GM19023 (cell line): ENCODE data around the gene SLC16A12.
"Not testable (repeated sequence)": the region's sequence is repeated elsewhere in the genome, so short reads cannot be mapped to it uniquely, and the experiment has no call there.

Source experiments
- ATAC-seq: cut with Tn5 transposase; IDR thresholded peaks from one replicate; pipeline ENCODE4 v1.9.1; 2021; ENCODE audit warnings: mild to moderate bottlenecking, moderate library complexity; ENCODE audit not compliant: unreplicated experiment

SLC16A12 gene

GRCh38 chr10:89474452-89474851, 60.9 kb downstream of the SLC16A12 start:
- ATAC-seq: no peak

GRCh38 chr10:89471110-89471809, 64.1 kb downstream of the SLC16A12 start:
- no peak for ATAC-seq

GRCh38 chr10:89470628-89471027, 64.8 kb downstream of the SLC16A12 start:
- no peak for ATAC-seq

GRCh38 chr10:89469517-89469916, 65.9 kb downstream of the SLC16A12 start:
- no peak for ATAC-seq

- no peak for ATAC-seq
Measured at GRCh38 chr10:89468191-89468965, 67.0 kb downstream of the SLC16A12 start.

- no peak for ATAC-seq
Measured at GRCh38 chr10:89466599-89467035, 68.8 kb downstream of the SLC16A12 start.

- no peak for ATAC-seq
Measured at GRCh38 chr10:89465196-89465595, 70.2 kb downstream of the SLC16A12 start.

- ATAC-seq: no peak
Measured at GRCh38 chr10:89463846-89464537, 71.4 kb downstream of the SLC16A12 start.

- ATAC-seq: no peak
Measured at GRCh38 chr10:89458784-89459183, 76.6 kb downstream of the SLC16A12 start.

- no peak for ATAC-seq
Measured at GRCh38 chr10:89458291-89458690, 77.1 kb downstream of the SLC16A12 start.

- ATAC-seq: no peak
Measured at GRCh38 chr10:89454561-89455347, 80.6 kb downstream of the SLC16A12 start.

- ATAC-seq: no peak
Measured at GRCh38 chr10:89452193-89452592, 83.2 kb downstream of the SLC16A12 start.

- ATAC-seq: no peak
Measured at GRCh38 chr10:89450901-89451300, 84.5 kb downstream of the SLC16A12 start.

GRCh38 chr10:89444819-89445218, 90.6 kb downstream of the SLC16A12 start:
- ATAC-seq: not testable (repeated sequence)

GRCh38 chr10:89442289-89442688, 93.1 kb downstream of the SLC16A12 start:
- no peak for ATAC-seq

GRCh38 chr10:89440226-89441009, 95.0 kb downstream of the SLC16A12 start:
- no peak for ATAC-seq

- no peak for ATAC-seq
Measured at GRCh38 chr10:89438525-89438924, 96.9 kb downstream of the SLC16A12 start.

- no peak for ATAC-seq
Measured at GRCh38 chr10:89431977-89432376, 103.4 kb downstream of the SLC16A12 start.

- no peak for ATAC-seq
Measured at GRCh38 chr10:89428877-89429276, 106.5 kb downstream of the SLC16A12 start.

- no peak for ATAC-seq
Measured at GRCh38 chr10:89427629-89428028, 107.8 kb downstream of the SLC16A12 start.
